ENCODE data around the gene GPNMB.
"Not testable (repeated sequence)": the region's sequence is repeated elsewhere in the genome, so short reads cannot be mapped to it uniquely, and the experiment has no call there.

Gene GPNMB

GRCh38 chr7:23306936-23307521, 60.5 kb downstream of the GPNMB start:
- no peak for DNase-seq (ENCODE audit: low read depth)

GRCh38 chr7:23308754-23309153, 62.2 kb downstream of the GPNMB start:
- DNase-seq (ENCODE audit: low read depth): no peak

GRCh38 chr7:23312141-23312540, 65.6 kb downstream of the GPNMB start:
- DNase-seq (ENCODE audit: low read depth): not testable (repeated sequence)

GRCh38 chr7:23315366-23315765, 68.8 kb downstream of the GPNMB start:
- DNase-seq (ENCODE audit: low read depth): no peak
